Measurements from ENCODE around the gene LCN2.

Gene LCN2

DNA sequence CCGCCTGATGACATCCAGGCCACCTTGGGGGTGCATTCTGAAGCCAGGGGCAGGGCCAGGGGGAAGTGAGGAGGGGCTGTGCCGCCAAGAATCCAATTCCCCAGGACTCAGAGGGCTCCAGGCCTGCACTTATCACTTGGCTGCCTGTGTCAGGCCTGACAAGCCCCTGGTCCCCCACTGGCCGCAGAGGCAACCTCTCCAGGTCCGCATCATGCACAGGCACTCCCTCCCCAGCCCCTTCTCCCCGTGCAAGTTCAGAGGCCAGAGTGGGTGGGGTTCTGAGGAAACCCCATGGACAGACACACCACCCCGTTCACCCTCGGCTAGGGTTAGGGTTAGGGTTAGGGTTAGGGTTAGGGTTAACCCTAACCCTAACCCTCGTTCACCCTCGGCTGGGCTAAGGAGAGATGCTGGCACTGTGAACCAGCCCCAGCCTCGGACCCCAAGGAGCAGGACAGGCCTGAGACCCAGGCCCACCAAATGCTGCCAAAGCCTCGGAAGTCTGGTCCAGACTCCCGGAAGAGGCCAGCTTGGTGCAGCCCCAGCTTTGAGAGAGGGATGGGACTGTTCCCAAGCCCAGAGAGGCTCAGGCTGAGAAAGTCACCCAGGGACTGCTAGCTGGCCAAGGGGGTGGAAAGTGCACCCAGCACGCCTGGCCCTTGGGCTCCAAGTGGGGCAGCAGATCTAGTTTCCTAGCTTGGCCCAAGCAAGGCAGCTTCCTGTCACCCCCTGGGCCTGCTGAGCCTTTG is 4.9 kb downstream of the LCN2 start:
- H3K9me3 Mint-ChIP-seq, result no peaks in the 10 kb centered on the region
- peaks cover 36% of the 10 kb centered on the region for H3K4me1 Mint-ChIP-seq
- no peaks in the 10 kb centered on the region for H3K36me3 Mint-ChIP-seq (ENCODE audit: low read depth)
- no peak overlapping the region for H3K27ac Mint-ChIP-seq
- DNase-seq, result no peak
- no peak overlapping the region for H3K4me3 Mint-ChIP-seq
- TF ChIP-seq, protein P1, sequence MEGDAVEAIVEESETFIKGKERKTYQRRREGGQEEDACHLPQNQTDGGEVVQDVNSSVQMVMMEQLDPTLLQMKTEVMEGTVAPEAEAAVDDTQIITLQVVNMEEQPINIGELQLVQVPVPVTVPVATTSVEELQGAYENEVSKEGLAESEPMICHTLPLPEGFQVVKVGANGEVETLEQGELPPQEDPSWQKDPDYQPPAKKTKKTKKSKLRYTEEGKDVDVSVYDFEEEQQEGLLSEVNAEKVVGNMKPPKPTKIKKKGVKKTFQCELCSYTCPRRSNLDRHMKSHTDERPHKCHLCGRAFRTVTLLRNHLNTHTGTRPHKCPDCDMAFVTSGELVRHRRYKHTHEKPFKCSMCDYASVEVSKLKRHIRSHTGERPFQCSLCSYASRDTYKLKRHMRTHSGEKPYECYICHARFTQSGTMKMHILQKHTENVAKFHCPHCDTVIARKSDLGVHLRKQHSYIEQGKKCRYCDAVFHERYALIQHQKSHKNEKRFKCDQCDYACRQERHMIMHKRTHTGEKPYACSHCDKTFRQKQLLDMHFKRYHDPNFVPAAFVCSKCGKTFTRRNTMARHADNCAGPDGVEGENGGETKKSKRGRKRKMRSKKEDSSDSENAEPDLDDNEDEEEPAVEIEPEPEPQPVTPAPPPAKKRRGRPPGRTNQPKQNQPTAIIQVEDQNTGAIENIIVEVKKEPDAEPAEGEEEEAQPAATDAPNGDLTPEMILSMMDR (IDR thresholded peaks at IDR 0.05), result no peak
- peaks cover 11% of the 10 kb centered on the region for H3K27me3 Mint-ChIP-seq (ENCODE audit: low read depth, poor library complexity)

DNA sequence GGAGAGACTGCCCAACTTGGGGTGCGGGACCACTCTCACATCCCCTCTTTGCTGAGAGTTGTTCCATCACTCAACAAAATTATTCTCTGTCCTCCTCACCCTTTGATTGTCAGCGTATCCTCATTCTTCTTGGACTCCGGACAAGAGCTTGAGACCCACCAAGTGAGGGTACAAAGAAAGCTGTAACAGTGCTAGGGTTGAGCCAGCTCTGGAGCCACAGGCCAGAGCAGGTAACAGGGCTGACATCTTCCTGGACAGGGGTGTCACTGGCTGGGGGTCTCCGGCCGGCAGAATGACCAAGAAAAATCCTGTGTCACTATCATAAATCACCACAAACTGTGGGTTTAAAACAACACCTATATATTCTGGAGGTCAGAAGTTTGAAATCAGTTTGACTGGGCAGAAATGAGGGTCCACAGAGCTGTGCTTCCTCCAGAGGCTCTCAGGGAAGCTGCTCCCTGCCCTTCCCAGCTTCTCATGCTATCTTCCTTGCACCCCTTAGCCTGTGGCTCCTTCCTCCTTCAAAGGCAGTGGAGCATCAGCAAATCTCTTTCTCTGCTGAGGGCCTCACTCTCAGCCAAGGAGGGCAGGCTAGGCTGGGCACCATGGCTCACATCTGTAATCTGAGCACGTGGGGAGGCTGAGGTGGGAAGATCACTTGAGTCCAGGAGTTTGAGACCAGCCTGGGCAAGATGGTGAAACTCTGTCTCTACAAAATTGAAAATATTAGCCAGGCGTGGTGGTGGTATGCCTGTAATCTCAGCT is 6.7 kb downstream of the LCN2 start:
- peak overlapping the region; percentile 73 for H3K27ac Mint-ChIP-seq
- DNase-seq, result no peak
- H3K4me3 Mint-ChIP-seq, result no peak overlapping the region
- H3K4me1 Mint-ChIP-seq, result peaks cover 25% of the 10 kb centered on the region
- peaks cover 5% of the 10 kb centered on the region for H3K27me3 Mint-ChIP-seq (ENCODE audit: low read depth, poor library complexity)
- no peaks in the 10 kb centered on the region for H3K36me3 Mint-ChIP-seq (ENCODE audit: low read depth)
- no peaks in the 10 kb centered on the region for H3K9me3 Mint-ChIP-seq
- TF ChIP-seq, protein P1 (IDR thresholded peaks at IDR 0.05), result no peak

DNA sequence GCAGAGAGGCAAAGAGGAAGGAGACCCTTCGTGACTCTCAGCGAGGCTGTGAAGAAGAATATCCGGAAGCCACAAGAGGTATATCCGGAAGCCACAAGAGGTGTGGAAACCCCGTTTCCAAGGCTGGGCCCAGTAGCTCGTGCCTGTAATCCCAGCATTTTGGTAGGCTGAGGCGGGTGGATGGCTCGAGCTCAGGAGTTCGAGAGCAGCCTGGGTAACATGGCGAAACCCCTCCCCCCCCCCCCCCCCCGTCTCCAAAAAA is 10.2 kb downstream of the LCN2 start:
- Mint-ChIP-seq H3K27me3 (ENCODE audit: low read depth, poor library complexity) (peaks cover 5% of the 10 kb centered on the region), H3K4me3 (peak overlapping the region; percentile 65), H3K27ac (no peak overlapping the region), H3K4me1 (peaks cover 13% of the 10 kb centered on the region), H3K36me3 (ENCODE audit: low read depth) (peaks cover 16% of the 10 kb centered on the region), H3K9me3 (no peaks in the 10 kb centered on the region)
- TF ChIP-seq, protein P1 (IDR thresholded peaks at IDR 0.05), result no peak
- no peak for DNase-seq

DNA sequence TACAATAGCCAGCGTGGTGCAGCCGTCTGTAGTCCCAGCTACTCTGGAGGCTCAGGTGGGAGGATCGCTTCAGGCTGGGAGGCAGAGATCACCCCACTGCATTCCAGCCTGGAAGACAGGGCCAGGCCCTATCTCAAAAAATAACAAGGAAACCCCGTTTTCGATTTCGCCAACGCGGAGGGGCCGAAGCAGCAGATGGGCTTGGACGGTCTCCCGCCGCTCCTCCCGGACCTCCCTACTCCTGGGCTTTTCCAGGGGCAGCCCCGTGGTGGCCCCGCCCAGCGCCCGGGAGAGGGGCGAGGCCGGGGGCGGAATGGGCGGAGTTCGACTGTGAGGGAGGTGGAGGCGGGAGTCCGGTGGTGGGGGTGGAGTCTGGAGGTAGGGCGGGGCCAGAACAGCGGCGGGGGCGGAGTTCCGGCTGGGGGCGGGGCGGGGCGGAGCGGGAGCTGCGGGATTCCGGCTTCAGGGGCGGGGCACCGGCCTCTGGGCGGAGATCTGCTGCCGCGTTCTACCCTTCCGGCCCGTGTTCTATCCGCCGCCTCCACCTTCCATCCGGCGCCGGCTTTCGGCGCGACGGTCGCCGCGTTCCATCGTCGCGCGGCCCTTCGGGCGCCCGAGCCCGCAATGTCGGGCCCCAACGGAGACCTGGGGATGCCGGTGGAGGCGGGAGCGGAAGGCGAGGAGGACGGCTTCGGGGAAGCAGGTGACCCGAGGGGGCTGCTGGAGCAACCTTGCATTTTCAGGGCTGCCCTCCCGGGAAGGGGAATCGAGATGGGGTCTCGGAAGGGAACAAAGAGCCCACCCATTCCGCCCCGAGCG is 10.7 kb downstream of the LCN2 start, which contains the start of gene BBLN:
Gene BBLN (plus strand): TSS at position 482 of the 819 bp plus-strand sequence. CDS start 143 bp downstream, at position 625.
- Mint-ChIP-seq H3K27me3 (ENCODE audit: low read depth, poor library complexity) (peaks cover 5% of the 10 kb centered on the region), H3K27ac (no peak within 1 kb of the TSS), H3K4me1 (peaks cover 13% of the 10 kb centered on the region), H3K36me3 (ENCODE audit: low read depth) (peaks cover 20% of the 10 kb centered on the region), H3K9me3 (no peaks in the 10 kb centered on the region), H3K4me3 (peak within 1 kb of the TSS; percentile 78)
- TF ChIP-seq, protein P1 (IDR thresholded peaks at IDR 0.05), result no peak
- DNase-seq, result peak; percentile 97

DNA sequence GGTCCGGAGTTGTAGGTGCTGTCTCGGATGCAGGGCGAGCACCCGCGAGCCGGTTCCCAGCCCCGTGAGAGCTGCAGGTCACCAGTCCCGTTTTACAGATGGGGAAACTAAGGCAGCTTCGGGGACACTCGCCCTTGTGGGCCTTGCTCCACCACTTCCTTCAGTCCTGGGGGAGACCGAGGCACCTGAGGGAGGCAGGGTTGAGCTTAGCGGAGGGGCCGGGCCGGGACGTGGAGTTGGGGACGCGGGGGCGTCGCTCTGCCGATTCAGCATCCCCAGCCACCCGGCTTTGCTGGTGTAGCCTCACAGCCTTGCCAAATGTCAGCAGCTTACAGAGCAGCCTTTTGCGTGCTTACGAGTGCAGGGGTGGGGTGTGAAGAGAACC is 11.3 kb downstream of the LCN2 start:
- peak; percentile 41 for DNase-seq
- peaks cover 3% of the 10 kb centered on the region for H3K27me3 Mint-ChIP-seq (ENCODE audit: low read depth, poor library complexity)
- no peaks in the 10 kb centered on the region for H3K9me3 Mint-ChIP-seq
- H3K4me1 Mint-ChIP-seq, result peaks cover 13% of the 10 kb centered on the region
- H3K4me3 Mint-ChIP-seq, result peak overlapping the region; percentile 78
- H3K27ac Mint-ChIP-seq, result no peak overlapping the region
- H3K36me3 Mint-ChIP-seq (ENCODE audit: low read depth), result peaks cover 20% of the 10 kb centered on the region
- TF ChIP-seq, protein P1 (IDR thresholded peaks at IDR 0.05), result no peak

All from nephron progenitor cell (in vitro differentiated cells).